CD4-positive, alpha-beta T cell treated with Interleukin-15 for 1 hour (primary cell): ENCODE results near the gene ADD3.

ENCODE experiments used
- DNase-seq: peaks from one replicate; pipeline ENCODE4 v3.0.0-alpha.2; 2020

The ADD3 gene

DNA sequence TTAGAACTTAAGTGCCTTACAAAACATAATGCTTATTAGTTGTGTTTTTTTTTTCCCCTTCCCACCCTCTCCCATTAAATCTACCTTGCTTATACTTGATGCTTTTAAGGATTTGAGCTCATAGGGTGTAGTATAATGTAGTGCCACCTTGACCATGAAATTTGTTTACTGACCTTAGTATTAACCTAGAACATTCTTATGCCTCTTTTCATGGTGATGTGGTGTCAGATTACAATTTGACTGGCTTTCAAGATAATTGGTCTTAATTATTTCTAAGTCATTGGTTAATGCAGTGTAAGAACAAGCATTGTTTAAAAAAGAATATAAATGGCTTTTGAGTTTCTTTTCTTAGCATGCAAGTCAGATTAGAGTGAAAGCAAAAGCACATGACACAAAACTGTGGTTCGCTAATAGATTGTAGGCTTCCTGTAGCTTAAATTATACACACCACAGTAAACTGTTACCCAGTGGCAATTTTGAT is 61.8 kb downstream of the ADD3 start:
- no peak for DNase-seq

DNA sequence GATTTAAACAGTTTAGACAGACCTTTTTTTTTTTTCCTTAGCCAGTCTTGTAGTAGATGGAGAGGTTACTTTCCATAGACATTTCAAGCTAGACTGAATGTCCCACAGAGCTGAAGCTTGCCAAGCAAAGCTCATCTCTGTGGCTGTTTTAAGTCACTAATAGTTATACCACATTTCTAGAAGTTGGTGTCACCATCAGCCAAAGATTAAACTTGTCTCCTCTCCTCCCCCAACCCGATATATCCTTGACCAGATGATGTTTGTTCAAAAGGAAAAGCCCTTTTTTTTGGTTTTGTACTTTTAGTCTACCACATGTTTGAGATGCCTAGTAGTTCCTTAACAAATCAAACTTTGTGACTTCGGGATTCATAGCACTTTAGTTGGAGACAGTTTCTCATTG is 66.1 kb downstream of the ADD3 start:
- DNase-seq, result no peak

DNA sequence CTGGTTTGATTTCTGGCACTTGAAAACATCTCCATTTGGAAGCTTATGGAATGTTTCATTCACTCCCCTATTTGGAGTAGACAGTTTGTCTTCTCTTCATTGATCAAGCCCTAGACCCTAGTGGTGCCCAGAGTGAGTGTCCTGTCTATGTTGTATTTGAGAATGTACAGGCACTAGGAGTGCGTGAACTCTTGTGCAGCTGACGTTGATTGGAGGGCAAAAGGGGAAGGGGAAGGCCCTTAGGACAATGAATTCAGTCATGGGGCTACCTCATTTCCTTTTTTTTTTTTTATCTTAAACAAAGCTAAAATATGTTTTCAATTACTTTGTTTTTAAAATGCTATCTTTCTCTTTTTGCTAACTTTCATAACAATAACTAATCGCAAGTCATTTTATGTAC is 66.5 kb downstream of the ADD3 start:
- DNase-seq, result peak; percentile 54

DNA sequence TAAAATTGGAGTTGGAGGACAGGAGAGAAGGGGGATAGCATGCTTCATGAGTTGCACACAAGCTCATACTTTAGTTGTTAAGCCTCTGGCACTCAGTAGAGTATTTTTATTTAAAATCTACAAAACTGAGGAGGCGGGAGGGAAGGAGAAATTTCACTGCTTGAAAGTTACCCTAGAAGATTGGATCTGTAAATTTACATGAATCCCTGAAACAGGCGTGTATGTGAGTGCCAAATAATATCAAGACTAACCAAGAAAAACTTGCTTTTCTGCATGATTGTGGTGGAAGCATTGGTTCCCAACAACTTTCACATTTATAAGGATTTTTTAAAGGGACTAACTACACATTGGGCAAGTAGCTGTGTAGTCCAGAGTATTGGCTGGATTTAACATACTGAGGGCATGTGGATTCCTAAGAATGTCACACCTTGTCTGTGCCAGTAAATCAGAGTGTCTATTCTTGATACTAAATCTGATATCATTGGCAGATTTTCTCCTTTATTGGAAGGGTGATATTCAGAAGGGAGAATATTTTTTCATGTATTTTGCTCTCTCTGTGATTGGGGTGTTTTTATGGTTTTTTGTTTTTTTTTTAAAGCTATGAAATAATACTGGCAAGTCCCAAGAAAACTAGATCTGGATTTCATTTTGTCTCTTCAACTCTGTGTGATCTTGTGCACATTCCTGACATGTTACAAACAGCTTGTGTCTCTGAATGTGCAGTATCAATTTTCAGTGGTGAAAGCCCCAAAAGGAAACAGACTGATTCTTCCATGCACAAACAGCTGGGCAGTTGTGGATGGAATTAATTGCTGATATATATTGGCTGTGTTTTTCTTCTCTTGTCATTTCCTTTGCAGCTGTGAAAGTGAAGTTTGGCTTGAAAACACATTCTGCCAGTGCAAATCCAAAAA is 67.2 kb downstream of the ADD3 start:
- DNase-seq, result no peak

DNA sequence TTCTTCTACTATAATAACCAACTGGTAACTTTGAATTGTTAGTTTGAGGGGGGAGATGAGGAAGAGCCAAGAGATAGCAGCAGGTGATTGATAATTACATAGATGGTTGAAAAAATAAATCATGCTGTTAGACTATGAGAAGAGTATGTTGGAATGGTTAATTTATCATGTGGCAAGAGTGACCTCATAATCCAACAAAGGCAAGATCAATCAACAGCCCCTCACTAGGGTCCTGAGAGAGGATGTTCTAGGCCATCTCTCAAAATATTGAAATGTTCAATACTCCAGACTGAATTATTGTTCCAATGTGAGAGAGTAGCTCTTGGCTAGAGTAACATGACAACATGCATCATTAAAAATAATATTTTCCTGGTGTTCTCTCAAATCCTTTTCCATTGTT is 67.9 kb downstream of the ADD3 start:
- no peak for DNase-seq

DNA sequence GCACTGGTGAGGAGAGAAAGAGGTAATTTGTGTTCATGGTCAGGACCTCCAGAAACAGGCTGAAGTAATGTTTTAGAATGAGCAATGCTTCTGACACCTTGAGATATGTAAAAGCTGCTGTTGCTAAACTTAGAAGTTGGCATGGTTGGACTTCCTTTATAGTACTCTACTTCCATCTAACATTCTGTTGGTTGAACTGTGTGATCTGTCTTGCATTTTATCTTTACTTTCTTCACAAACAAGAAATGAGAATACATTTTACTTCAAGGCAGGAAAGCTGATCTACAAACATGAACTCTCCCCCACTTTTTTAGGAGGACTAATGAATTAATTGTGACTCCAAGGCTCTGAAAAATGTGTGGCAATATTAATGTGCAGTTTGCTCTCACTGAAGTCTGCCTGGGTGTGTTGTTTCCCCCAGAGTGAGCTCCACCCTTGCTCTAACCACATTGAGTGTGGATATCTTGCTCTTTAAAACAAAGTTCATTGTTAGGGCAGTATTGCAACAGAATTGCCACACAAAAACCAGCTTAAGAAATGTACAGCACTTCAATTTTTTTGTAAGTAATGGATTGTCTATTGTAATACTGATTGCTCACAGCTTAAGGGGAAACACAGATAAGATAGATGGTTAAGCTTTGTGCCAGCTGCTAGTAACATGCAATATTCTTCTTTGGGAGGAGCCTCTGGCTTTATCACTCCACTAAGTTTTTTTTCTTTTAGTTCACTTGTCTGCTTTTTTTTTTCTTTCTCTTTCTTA is 69.0 kb downstream of the ADD3 start:
- DNase-seq, result peak; percentile 66

DNA sequence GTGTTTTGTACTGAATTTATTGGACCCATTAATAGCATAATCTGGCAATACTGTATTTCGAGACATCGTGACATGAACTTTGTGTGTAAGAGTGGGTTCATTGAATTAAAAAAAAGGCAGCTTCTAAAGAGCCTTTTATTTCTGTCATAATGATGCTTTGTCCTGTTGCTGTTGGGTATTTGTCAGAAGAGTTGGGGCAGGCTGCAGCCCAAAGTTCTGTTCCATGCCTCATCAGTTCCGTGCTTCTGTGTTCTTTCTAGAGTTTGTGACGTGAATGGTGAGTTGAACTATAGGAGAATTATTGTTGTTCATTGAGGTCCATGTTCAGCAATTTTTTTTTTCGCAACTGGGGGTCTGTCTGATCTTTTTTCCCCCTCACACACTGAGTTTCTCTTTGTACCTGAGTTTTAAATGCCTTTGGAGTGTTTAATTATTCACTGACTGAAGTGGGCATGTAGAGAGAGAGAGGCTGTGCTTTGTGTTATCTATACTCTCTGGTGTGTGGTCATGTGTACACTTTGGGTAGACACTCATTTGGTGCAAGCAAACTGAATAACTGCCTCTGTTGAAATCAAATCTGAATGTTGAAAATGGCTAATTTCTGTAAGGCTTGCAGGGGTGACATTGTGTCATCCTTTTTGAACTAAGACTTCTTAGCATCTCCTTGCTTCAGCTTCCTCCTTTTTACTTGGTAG is 69.8 kb downstream of the ADD3 start:
- no peak for DNase-seq

DNA sequence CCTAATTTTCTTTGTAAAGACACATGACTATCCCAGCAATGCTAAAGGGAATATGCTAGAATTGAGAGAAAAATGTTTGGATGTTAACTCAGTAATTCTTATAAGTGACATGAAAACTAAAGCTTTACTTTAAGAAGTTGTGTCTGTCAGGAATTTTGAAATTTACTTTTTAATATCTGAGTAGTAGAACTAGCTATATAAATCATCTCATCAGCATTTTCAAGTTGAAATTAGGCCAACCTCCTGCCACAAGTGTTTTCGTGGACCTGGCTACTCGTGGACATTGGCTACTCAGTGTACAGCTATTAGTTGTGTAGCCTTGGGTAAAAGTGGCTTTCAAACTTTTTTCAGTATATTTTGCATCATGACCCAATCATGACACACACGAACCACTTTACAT is 70.5 kb downstream of the ADD3 start:
- DNase-seq, result no peak

DNA sequence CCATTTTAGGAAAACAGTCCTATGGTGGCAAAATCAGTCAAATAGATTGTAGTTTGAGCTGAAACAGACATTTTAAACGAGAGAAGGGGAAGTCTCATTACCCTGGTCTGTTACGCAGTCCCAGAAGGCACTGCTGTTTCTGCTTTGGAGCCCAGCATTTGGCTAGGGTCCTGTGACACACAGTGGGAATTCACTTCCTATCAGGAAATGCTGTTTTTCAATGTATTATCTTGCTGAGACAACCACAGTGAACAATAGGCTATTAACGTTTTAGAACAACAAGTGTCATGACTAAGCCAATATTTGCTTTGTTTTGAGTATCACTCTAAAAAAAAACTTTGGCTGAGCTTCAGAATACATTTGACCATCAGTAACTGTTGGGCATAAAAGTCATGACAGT is 74.1 kb downstream of the ADD3 start:
- peak; percentile 51 for DNase-seq

DNA sequence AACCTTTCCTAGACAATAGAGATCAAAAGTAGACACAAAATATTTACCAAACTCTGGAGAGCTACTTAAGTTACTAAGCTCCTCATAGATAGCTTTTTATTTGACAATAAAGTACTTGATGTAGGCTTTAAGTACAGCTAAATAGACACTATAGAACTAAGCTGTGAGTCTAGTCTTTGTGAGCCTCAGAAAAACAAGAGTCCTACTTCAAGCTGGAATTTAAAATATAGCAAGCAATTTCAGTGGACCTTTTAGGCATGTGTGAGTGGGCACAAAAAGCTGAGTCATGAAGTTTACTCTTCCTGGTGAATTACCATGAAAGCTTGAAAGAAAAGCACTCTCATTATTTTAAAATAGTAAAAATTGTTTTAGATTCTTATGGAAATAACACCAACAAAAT is 76.1 kb downstream of the ADD3 start:
- DNase-seq, result no peak

DNA sequence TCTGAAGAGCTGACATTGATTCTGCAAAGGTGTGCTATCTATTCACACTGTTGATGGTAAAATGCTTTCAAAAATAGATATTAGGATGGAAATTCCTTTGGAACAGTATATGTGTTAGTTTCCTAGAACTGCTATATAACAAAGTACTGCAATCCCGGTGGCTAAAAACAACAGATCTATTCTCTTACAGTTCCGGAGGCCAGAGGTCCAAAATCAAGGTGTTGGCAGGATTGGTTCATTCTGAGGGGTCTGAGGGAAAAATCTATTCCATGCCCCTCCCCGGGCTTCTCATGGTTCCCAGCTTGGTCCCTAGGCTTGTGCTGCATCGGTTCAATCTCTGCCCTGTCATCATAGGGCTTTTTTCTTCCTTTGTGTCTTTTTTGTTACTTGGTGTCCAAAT is 79.9 kb downstream of the ADD3 start:
- no peak for DNase-seq

DNA sequence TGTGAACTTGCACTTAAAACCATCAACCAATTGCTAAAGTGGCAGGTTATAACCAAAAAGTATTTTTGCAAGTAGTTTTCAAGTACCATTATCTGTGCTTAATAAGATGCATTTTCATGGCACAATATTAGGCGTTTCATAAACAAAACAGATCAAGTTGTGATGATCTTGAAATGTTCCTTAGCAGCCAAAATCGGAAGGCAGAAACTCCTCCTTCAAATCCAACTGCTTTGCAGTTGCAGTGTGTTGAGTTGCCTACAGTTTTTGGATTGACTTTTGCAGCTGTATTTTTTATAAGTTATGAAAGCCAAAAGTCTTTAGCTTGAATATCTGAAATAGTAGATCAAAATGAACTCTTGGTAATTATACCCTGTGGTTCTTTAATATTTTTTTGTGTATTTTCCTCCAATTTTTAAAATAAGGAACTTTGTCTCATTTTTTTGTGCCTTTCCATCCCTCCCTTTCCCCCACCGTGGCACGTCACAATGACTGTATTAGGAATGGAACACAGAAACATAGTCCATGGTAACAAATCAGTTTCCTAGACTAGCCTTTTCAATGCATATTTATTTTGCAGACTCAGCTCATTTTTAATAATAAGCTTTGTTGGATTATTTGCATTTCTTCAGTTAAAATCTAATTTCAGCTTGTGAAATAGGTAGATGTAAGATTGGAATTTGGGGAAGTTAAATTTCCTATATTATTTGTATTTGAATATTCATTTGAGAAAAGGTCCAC is 80.8 kb downstream of the ADD3 start:
- DNase-seq, result no peak

DNA sequence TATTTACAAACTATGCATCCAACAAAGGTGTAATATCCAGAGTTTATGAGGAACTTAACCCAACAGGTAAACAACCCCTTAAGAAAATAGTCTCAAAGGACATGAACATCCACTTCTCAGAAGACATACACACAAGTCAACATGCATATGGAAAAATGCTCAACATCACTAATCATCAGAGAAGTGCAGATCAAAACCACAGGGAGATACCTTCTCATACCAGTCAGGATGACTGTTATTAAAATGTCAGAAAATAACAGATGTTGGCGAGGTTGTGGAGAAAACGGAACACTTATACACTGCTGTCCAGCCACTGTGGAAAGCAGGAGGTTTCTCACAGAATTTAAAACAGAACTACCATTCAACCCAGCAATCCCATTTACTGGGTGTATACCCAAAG is 84.0 kb downstream of the ADD3 start:
- no peak for DNase-seq

DNA sequence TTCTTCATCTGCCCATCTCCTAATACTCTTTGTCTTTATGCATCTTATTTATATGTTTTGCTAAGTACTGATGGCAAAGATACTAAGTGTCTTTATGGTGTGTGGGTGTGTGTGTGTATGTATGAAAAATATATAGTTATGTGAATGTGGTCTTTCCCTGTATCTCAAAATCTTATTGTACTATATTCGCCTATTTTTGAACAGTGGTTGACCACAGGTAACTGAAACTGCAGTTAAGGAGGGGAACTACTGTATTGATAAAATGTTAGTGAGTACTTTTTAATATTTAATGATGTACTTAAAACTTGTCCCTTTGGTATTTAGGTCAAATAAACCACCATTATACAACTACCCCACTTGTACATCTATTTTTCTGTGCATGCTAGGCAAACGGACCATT is 85.9 kb downstream of the ADD3 start:
- DNase-seq, result no peak

DNA sequence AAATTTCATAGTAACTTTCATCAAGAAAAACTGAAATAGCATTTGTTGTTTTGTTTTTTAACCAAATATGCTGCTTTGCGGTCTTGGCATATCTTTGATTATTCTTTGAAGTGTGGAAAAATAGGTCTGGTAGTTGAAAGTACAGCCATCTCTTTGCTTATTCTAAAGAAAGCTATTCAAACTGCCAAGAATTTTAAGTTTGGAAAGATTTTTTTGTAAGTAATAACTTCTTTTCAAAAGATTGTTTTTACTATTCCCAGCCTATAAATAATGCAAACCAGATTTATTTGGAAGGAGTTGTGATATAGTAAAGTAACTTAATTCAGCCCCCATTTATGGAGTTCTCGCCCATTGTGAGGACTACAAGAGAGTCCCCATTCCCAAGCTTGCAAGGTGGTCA is 87.0 kb downstream of the ADD3 start:
- DNase-seq, result no peak

DNA sequence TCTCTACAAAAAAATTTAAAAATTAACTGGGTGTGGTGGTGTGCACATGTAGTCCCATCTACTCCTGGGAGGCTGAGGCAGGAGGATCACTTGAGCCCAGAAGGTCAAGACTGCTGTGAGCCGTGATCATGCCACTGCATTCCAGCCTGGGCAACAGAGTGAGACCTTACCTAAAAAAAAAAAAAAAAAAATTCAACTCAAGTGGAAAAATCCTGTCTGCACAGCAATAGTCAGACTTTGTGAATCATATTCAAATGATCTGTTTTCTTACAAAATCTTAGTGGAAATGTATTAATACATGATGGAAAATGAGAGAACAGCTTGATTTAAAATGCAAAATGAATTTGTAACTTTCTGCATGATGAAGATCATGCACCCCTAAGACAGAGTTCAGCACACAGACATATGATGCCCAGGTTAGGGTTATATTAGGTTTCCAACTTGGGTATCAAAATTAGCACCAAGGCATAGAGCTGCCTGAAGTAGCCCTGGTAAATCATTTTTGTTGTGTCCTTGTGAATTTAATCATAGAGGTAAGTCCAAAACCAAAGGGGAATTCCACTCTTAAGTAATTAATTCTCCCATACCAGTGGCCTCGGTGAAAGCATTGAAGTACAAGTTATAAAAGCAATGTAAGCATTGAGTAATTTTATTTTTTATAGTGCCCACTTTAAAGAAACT is 93.8 kb downstream of the ADD3 start:
- DNase-seq, result no peak

DNA sequence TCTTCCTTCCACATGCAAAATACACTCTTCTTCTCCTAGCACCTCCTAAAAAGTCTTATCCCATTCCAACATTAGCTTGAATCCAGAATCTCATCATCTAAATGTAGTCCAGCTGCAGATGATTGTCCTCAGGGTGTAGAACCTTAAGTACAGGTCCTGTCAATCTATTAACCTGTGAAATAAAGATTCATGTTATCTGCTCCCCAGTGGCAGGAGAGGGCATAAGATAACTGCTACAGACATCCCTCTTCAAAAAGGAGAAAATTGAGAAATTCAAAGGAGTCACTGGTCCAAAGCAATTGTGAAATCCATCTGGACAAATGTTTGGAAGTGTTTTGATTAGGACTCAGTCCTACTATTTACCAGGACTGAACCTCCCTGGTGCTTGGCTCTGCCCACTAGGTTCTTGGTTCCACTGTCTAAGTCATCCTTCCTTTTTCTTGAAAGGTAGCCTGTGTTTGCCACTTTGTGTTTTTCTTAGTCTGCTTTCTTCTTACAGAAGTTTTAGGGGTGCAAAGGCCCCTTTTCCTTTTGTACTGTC is 96.2 kb downstream of the ADD3 start:
- no peak for DNase-seq

DNA sequence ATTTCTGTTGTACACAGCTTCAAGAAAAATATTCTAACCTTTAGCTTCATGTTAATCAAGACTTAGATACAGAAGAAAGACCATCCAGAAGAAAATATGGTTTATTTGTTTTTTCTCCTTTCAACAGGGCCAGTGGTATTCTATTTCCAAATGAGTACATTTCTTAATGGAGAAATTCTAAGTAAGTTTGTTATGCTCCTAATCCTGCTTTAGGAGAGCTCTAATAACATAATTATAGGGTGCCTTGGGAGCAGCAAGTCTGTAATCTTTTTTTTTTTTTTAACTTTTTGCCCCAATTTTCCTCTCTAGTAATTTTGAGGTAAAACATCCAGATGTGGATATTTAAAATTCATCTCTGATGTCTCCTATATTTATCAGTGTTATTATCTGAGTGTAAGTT is 98.1 kb downstream of the ADD3 start:
- no peak for DNase-seq

DNA sequence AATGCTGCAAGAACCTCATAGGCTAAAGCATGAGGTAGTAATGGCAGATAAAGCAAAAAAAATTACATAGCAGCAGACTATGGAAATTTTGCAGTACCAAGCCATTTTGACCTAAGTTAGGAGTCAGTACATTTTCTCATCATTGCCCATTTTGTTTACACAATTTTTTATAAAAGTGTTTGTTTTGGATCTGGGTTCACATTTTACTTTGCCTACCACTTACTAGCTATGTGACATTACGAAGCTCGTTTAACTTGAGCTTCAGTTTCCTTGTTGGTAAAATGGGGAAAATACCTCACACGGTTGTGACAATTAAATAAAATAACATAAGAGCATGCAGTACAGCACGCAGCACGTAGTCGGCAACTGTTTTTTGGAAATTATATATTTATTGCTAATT is 99.6 kb downstream of the ADD3 start:
- no peak for DNase-seq

DNA sequence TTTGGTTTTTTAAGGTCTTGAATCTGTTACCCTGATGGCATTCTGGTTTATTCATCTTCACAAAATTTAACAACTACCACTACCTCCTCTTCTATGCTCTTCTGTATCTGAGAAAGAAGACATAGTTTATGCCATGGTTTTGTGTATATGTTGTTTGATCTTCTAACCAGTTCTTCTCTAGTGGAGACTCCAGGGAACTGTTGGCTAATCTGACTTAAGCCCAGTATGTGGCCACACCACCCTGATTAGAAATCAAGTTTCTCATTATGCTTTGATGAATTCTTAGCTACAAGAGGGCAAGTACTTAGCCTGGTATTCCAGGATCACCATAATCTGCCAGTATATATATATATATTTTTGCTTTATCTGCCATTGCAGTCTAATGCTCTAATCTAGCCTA is 100.1 kb downstream of the ADD3 start:
- no peak for DNase-seq

DNA sequence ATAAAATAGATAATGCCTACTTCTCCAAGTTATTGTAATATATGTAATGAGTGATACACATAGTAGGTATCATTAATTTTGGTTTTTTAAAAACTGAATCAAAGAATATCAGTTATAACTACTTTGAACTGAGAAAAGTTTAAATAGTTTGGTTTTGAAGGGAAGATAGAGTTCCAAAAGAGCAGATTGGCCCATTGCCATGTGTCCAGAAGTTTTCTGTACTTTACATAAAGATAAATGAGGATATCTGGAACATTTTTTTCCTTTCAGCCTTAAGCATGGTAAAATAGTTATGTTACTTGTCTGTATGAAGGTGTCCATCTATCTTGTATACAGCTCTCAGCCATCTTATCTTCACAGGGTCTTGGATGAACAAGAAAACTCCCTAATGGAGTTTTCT is 101.7 kb downstream of the ADD3 start:
- no peak for DNase-seq

DNA sequence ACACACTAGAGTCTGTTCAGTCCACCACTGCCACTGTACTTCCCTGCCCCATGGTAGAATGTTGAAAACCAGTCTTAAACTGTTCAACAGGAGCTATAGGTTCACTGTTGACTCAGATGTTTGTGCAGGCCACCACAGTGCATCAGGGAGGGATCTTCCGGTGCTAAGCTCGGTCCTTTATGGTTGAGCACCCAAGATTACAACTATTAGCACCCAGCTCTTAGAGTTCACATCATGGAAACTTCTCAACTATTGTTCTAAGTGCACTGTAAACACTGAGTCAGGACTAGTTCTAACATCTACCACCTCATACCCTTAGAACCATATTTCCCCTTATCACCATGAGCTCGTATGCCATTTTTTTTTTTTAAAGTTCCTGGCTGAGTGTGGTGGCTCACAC is 102.6 kb downstream of the ADD3 start:
- no peak for DNase-seq
